SK-N-SH (cell line): ENCODE data around the gene SLC26A5. TPM values are rescaled to one million over a fixed set of nuclear protein-coding genes. Genes with fewer than 3 reads are reported as not detected.
"Not testable (repeated sequence)": the region's sequence is repeated elsewhere in the genome, so short reads cannot be mapped to it uniquely, and the experiment has no call there.

ENCODE experiments used
- CTCF ChIA-PET: fragments of 300-600, 350-600 bp; formaldehyde crosslinking; extraction: SDS; loops from one replicate; lab custom pipeline; 2021; lab: Yijun Ruan, JAX
- POLR2A ChIA-PET: fragments of 350-600 bp; sonication (Branson Sonifier 250); formaldehyde crosslinking; extraction: SDS; loops from one replicate; lab custom pipeline; 2020; ENCODE audit warnings: antibody characterized with exemption, inconsistent platforms; lab: Yijun Ruan, JAX
- DNase-seq: peaks from one replicate; pipeline ENCODE4 v3.0.0; 2012
- H2AFZ ChIP-seq: fragments of 200-600 bp; sonication (generic); 2 replicates; pipeline ENCODE4 v1.8.1; 2016; ENCODE audit warnings: antibody characterized with exemption, mild to moderate bottlenecking, low read depth
- H3F3A ChIP-seq: fragments of 200-600 bp; sonication (generic); replicated peaks from 2 replicates; pipeline ENCODE3; 2016; ENCODE audit warnings: antibody characterized with exemption, mild to moderate bottlenecking; ENCODE audit not compliant: insufficient read depth
- H3K27ac ChIP-seq, 2 experiments: fragments of 200-500 bp in 1 of 2; fragments of 200-600 bp in 1 of 2; sonication (Bioruptor generic) in 1 of 2; sonication (generic), shearing (Covaris generic) in 1 of 2; 2 replicates each; pipeline versions ENCODE4 v1.5.1 to v1.6.1; 2014 to 2016; ENCODE audit warnings: low read depth in 2 of 2, inconsistent platforms in 1 of 2, low read length in 1 of 2, mild to moderate bottlenecking in 1 of 2, mixed read lengths in 1 of 2
- H3K27me3 ChIP-seq: fragments of 200-600 bp; sonication (generic), shearing (Covaris generic); 2 replicates; pipeline ENCODE4 v1.6.1; 2016; ENCODE audit warnings: mixed run types; ENCODE audit not compliant: insufficient read depth
- H3K36me3 ChIP-seq, 2 experiments: fragments of 200-500 bp in 1 of 2; fragments of 200-600 bp in 1 of 2; sonication (Bioruptor generic) in 1 of 2; sonication (generic) in 1 of 2; replicated peaks in 1 of 2; 2 replicates each; pipeline versions ENCODE3 to v1.5.1; 2014 to 2016; ENCODE audit warnings: low read length in 1 of 2, mild to moderate bottlenecking in 1 of 2; ENCODE audit not compliant: insufficient read depth in 2 of 2, control insufficient read depth in 1 of 2
- H3K4me1 ChIP-seq, 2 experiments: fragments of 200-500 bp in 1 of 2; fragments of 200-600 bp in 1 of 2; sonication (Bioruptor generic) in 1 of 2; sonication (generic), shearing (Covaris generic) in 1 of 2; 2 replicates each; pipeline versions ENCODE4 v1.5.1 to v1.6.1; 2014 to 2016; ENCODE audit warnings: low read depth in 1 of 2, low read length in 1 of 2, mixed run types in 1 of 2; ENCODE audit not compliant: insufficient read depth in 2 of 2, control insufficient read depth in 1 of 2
- H3K4me2 ChIP-seq: fragments of 200-600 bp; sonication (generic), shearing (Covaris generic); 2 replicates; pipeline ENCODE4 v1.6.1; 2017; ENCODE audit warnings: mixed run types
- H3K4me3 ChIP-seq, 2 experiments: fragments of 200-500 bp in 1 of 2; fragments of 200-600 bp in 1 of 2; sonication (Bioruptor generic) in 1 of 2; sonication (generic), shearing (Covaris generic) in 1 of 2; 2 replicates each; pipeline versions ENCODE4 v1.5.1 to v1.8.1; 2014 to 2016; ENCODE audit warnings: low read depth in 2 of 2, inconsistent platforms in 1 of 2, low read length in 1 of 2, mild to moderate bottlenecking in 1 of 2, mixed read lengths in 1 of 2, moderate library complexity in 1 of 2
- H3K79me2 ChIP-seq: fragments of 200-600 bp; sonication (generic); 2 replicates; pipeline ENCODE4 v1.8.1; 2017; ENCODE audit warnings: mild to moderate bottlenecking; ENCODE audit not compliant: insufficient read depth
- H3K9ac ChIP-seq: fragments of 200-600 bp; sonication (generic); 2 replicates; pipeline ENCODE4 v1.6.1; 2017; ENCODE audit warnings: mixed run types
- H3K9me2 ChIP-seq: fragments of 200-600 bp; sonication (generic); 2 replicates; pipeline ENCODE4 v1.6.1; 2017; ENCODE audit warnings: mixed run types
- H3K9me3 ChIP-seq: fragments of 200-600 bp; sonication (generic); 2 replicates; pipeline ENCODE4 v1.6.1; 2017; ENCODE audit warnings: mixed run types, mild to moderate bottlenecking, moderate library complexity
- H4K20me1 ChIP-seq: fragments of 200-600 bp; sonication (generic); 2 replicates; pipeline ENCODE4 v1.6.1; 2017; ENCODE audit warnings: mild to moderate bottlenecking, mixed run types; ENCODE audit not compliant: insufficient read depth
- EP300 ChIP-seq, 2 experiments: IDR thresholded peaks; 2 replicates each; pipeline versions ENCODE4 v1.4.0 to v1.6.1; 2012; ENCODE audit warnings: borderline replicate concordance in 1 of 2, low read depth in 1 of 2, low read length in 1 of 2
- EZH2phosphoT487 ChIP-seq: fragments of 200-600 bp; sonication (generic); IDR thresholded peaks from 2 replicates; pipeline ENCODE4 v1.6.1; 2017; ENCODE audit warnings: low read depth, mixed run types, mild to moderate bottlenecking, antibody characterized with exemption, moderate library complexity, borderline replicate concordance
- GABPA ChIP-seq: IDR thresholded peaks from 2 replicates; pipeline ENCODE4 v1.4.0; 2012; ENCODE audit warnings: low read depth, mild to moderate bottlenecking
- JUND ChIP-seq: IDR thresholded peaks from 2 replicates; pipeline ENCODE4 v1.4.0; 2012
- MEF2A ChIP-seq: IDR thresholded peaks from 2 replicates; pipeline ENCODE4 v1.4.0; 2012; ENCODE audit warnings: low read depth, borderline replicate concordance
- MXI1 ChIP-seq: IDR thresholded peaks from 2 replicates; pipeline ENCODE4 v1.6.1; 2012; ENCODE audit warnings: mild to moderate bottlenecking, low read depth, low read length, improper control_type of control experiment
- PBX3 ChIP-seq: IDR thresholded peaks from 2 replicates; pipeline ENCODE4; 2012
- REST ChIP-seq: IDR thresholded peaks from 2 replicates; pipeline ENCODE4 v1.6.1; 2012; ENCODE audit warnings: mild to moderate bottlenecking, low read depth, low read length, moderate library complexity
- RFX5 ChIP-seq: IDR thresholded peaks from 2 replicates; pipeline ENCODE4 v1.6.1; 2012; ENCODE audit warnings: mild to moderate bottlenecking, improper control_type of control experiment, low read length
- RXRA ChIP-seq: IDR thresholded peaks from 2 replicates; pipeline ENCODE4 v1.4.0; 2012; ENCODE audit warnings: low read depth, mild to moderate bottlenecking, borderline replicate concordance
- SIN3A ChIP-seq: IDR thresholded peaks from 2 replicates; pipeline ENCODE4 v1.6.1; 2012; ENCODE audit warnings: low read depth, mild to moderate bottlenecking, low read length, moderate library complexity, borderline replicate concordance
- USF1 ChIP-seq: IDR thresholded peaks from 2 replicates; pipeline ENCODE4 v1.4.0; 2012; ENCODE audit warnings: low read depth, borderline replicate concordance
- USF2 ChIP-seq: fragments of 150-350 bp; IDR thresholded peaks from 2 replicates; pipeline ENCODE4 v1.6.1; 2017; ENCODE audit warnings: antibody characterized with exemption, low read length, low read depth, borderline replicate concordance
- WGBS: methylation state at CpG from one replicate; pipeline ENCODE4 v1.1.6; 2017; ENCODE audit warnings: low lambda C conversion rate; 5-methylcytosine and 5-hydroxymethylcytosine counted together
- polyA plus RNA-seq, 3 experiments: library from polyadenylated mRNA; depleted of rRNA; stranded (reverse); fragments of >200 nt; gene quantifications; 2 replicates each; pipeline ENCODE4 v1.2.3, GENCODE V29; 2012

The SLC26A5 gene
- polyA plus RNA-seq, 1 of the 3 experiments (the other 2 are of a cell fraction), result not detected

- DNase-seq, CTCF ChIA-PET, H3K9ac ChIP-seq, H3F3A ChIP-seq, H3K27me3 ChIP-seq, H3K4me2 ChIP-seq, H4K20me1 ChIP-seq, H2AFZ ChIP-seq, H3K4me3 ChIP-seq, H3K9me2 ChIP-seq, H3K9me3 ChIP-seq, H3K79me2 ChIP-seq, H3K4me1 ChIP-seq, POLR2A ChIA-PET, H3K27ac ChIP-seq, H3K36me3 ChIP-seq: not testable (repeated sequence)
Observed at GRCh38 chr7:103399687-103400086, 46.3 kb downstream of the SLC26A5 start.

GRCh38 chr7:103398483-103399127 lies 47.4 kb downstream of the SLC26A5 start:
- no peaks in the 10 kb centered on the region for H3K79me2 ChIP-seq
- ChIA-PET POLR2A (no interaction called here), CTCF (interaction anchor here (1.1 to 2.1 kb wide), 3 partner anchors 8 to 48 kb away, joined by 3 to 6 read pairs (median 4); no protein-coding TSS in a partner anchor)
- no peaks in the 10 kb centered on the region for H3K9me3 ChIP-seq
- no peaks in the 10 kb centered on the region for H4K20me1 ChIP-seq
- 29% methylated on average over 2 of the region's 2 CpGs for WGBS
- no peak overlapping the region for H3K9ac ChIP-seq
- TF ChIP-seq GABPA (no peak), EZH2phosphoT487 (no peak), USF2 (no peak), PBX3 (no peak), MXI1 (no peak), EP300 (IDR thresholded peaks at IDR 0.05; ENCODE audit: borderline replicate concordance in 1 of 2, low read depth in 1 of 2, low read length in 1 of 2) (no peak)
- H3K4me1 ChIP-seq, result no peaks in the 10 kb centered on the region
- no peaks in the 10 kb centered on the region for H3F3A ChIP-seq
- no peaks in the 10 kb centered on the region for H3K36me3 ChIP-seq
- no peak for DNase-seq
- H2AFZ ChIP-seq, result no peak overlapping the region
- peaks cover 4% of the 10 kb centered on the region; the same call in 1 of the 2 replicates for H3K27me3 ChIP-seq
- no peak overlapping the region for H3K4me2 ChIP-seq
- no peak overlapping the region for H3K4me3 ChIP-seq
- no peaks in the 10 kb centered on the region for H3K9me2 ChIP-seq
- H3K27ac ChIP-seq, result no peak overlapping the region

GRCh38 chr7:103396471-103396870 lies 49.5 kb downstream of the SLC26A5 start:
- H3K4me2 ChIP-seq, result no peak overlapping the region
- H2AFZ ChIP-seq, result no peak overlapping the region
- WGBS, result 33% methylated on average over 8 of the region's 8 CpGs
- no peak overlapping the region for H3K9ac ChIP-seq
- 0 out of 2 replicates have a peak, but pooled peaks cover 4% of the 10 kb centered on the region for H3K27me3 ChIP-seq
- no peak for DNase-seq
- ChIA-PET POLR2A (no interaction called here), CTCF (interaction anchor here (2.1 kb wide), 1 partner anchor 10 kb away, joined by 6 read pairs; no protein-coding TSS in a partner anchor)
- no peaks in the 10 kb centered on the region for H3K4me1 ChIP-seq
- no peaks in the 10 kb centered on the region for H3K36me3 ChIP-seq
- no peak overlapping the region for H3K27ac ChIP-seq
- no peaks in the 10 kb centered on the region for H3K79me2 ChIP-seq
- H3F3A ChIP-seq, result no peaks in the 10 kb centered on the region
- H3K4me3 ChIP-seq, result no peak overlapping the region
- no peaks in the 10 kb centered on the region for H3K9me2 ChIP-seq
- no peaks in the 10 kb centered on the region for H3K9me3 ChIP-seq
- H4K20me1 ChIP-seq, result no peaks in the 10 kb centered on the region
- TF ChIP-seq REST (no peak), JUND (no peak), USF1 (no peak), USF2 (no peak), MEF2A (no peak), RFX5 (no peak), RXRA (no peak), SIN3A (no peak), MXI1 (no peak)
